DOHH2 (cell line): Measurements from ENCODE around the gene PALLD.

Source experiments
- H3F3A ChIP-seq: fragments of 200-600 bp; sonication (generic), shearing (Covaris generic); 2 replicates; pipeline ENCODE4 v1.6.0; 2016; ENCODE audit warnings: antibody characterized with exemption, mild to moderate bottlenecking; ENCODE audit not compliant: control insufficient read depth, insufficient read depth
- H3K27ac ChIP-seq: fragments of 200-600 bp; sonication (generic); 2 replicates; pipeline ENCODE4 v1.5.1; 2014; ENCODE audit warnings: low read depth, mild to moderate bottlenecking, low read length, moderate library complexity
- H3K27me3 ChIP-seq: fragments of 200-600 bp; sonication (generic); 2 replicates; pipeline ENCODE4 v1.6.1; 2014; ENCODE audit warnings: mild to moderate bottlenecking, low read length, mixed read lengths; ENCODE audit not compliant: control insufficient read depth
- H3K36me3 ChIP-seq: fragments of 200-600 bp; sonication (generic); 2 replicates; pipeline ENCODE4 v1.6.1; 2014; ENCODE audit warnings: mild to moderate bottlenecking, low read length, moderate library complexity, mixed read lengths; ENCODE audit not compliant: control insufficient read depth
- H3K4me1 ChIP-seq: fragments of 200-600 bp; sonication (generic); 2 replicates; pipeline ENCODE4 v1.6.1; 2014; ENCODE audit warnings: mild to moderate bottlenecking, low read length, mixed read lengths; ENCODE audit not compliant: control insufficient read depth
- H3K4me2 ChIP-seq: fragments of 200-600 bp; sonication (generic); 2 replicates; pipeline ENCODE4 v1.6.0; 2014; ENCODE audit warnings: mild to moderate bottlenecking, low read length, moderate library complexity
- H3K4me3 ChIP-seq: fragments of 200-600 bp; sonication (generic); 2 replicates; pipeline ENCODE4 v1.5.1; 2014; ENCODE audit warnings: mild to moderate bottlenecking, low read length, mixed read lengths
- H3K79me2 ChIP-seq: fragments of 200-600 bp; sonication (generic); 2 replicates; pipeline ENCODE4 v1.6.1; 2014; ENCODE audit warnings: mild to moderate bottlenecking, low read length, mixed read lengths; ENCODE audit not compliant: control insufficient read depth
- H3K9me2 ChIP-seq: fragments of 200-600 bp; sonication (generic); replicated peaks from 2 replicates; pipeline ENCODE4 v1.6.1; 2014; ENCODE audit warnings: mild to moderate bottlenecking, low read length, mixed read lengths; ENCODE audit not compliant: control insufficient read depth
- H3K9me3 ChIP-seq: fragments of 200-600 bp; sonication (generic); 2 replicates; pipeline ENCODE4 v1.6.1; 2014; ENCODE audit warnings: antibody characterized with exemption, low read length, mixed read lengths; ENCODE audit not compliant: control insufficient read depth, insufficient read depth
- H4K20me1 ChIP-seq: fragments of 200-600 bp; sonication (generic); 2 replicates; pipeline ENCODE4 v1.6.0; 2014; ENCODE audit warnings: low read depth, mild to moderate bottlenecking, antibody characterized with exemption, low read length, moderate library complexity; ENCODE audit not compliant: control insufficient read depth, insufficient read depth
- CTCF ChIP-seq: fragments of 200-600 bp; sonication (generic); IDR thresholded peaks from one replicate; pipeline ENCODE4 v1.5.1; 2014; ENCODE audit warnings: antibody characterized with exemption, mild to moderate bottlenecking, low read depth, low read length; ENCODE audit not compliant: poor library complexity, severe bottlenecking
- EZH2phosphoT487 ChIP-seq: fragments of 200-600 bp; sonication (generic); IDR thresholded peaks from 2 replicates; pipeline ENCODE4 v1.6.1; 2017; ENCODE audit warnings: borderline replicate concordance, mild to moderate bottlenecking, antibody characterized with exemption, low read length, moderate library complexity, mixed read lengths

PALLD gene

GRCh38 chr4:168755598-168756477 is 259.0 kb downstream of the PALLD start:
- TF ChIP-seq CTCF: no peak
- no peak for TF ChIP-seq EZH2phosphoT487
- Histone ChIP-seq H3K4me2 (no peak overlapping the region), H4K20me1 (no peaks in the 10 kb centered on the region), H3K27me3 (no peaks in the 10 kb centered on the region), H3K4me3 (no peak overlapping the region), H3K4me1 (no peaks in the 10 kb centered on the region), H3K9me3 (no peaks in the 10 kb centered on the region), H3K36me3 (no peaks in the 10 kb centered on the region), H3K27ac (no peak overlapping the region), H3K9me2 (no peaks in the 10 kb centered on the region), H3K79me2 (no peaks in the 10 kb centered on the region), H3F3A (no peaks in the 10 kb centered on the region)

GRCh38 chr4:168757500-168757899 is 260.6 kb downstream of the PALLD start:
- H3K9me2 ChIP-seq: no peaks in the 10 kb centered on the region
- no peak for TF ChIP-seq EZH2phosphoT487
- TF ChIP-seq CTCF: no peak

GRCh38 chr4:168758351-168758876 is 261.6 kb downstream of the PALLD start:
- TF ChIP-seq CTCF: no peak
- TF ChIP-seq EZH2phosphoT487: no peak
- no peaks in the 10 kb centered on the region for H3K9me3 ChIP-seq
- no peak overlapping the region for H3K27ac ChIP-seq
- H3K4me2 ChIP-seq: no peak overlapping the region
- no peaks in the 10 kb centered on the region for H3K27me3 ChIP-seq
- no peaks in the 10 kb centered on the region for H4K20me1 ChIP-seq
- H3K4me3 ChIP-seq: no peak overlapping the region
- no peaks in the 10 kb centered on the region for H3F3A ChIP-seq
- no peaks in the 10 kb centered on the region for H3K36me3 ChIP-seq
- H3K79me2 ChIP-seq: no peaks in the 10 kb centered on the region
- H3K9me2 ChIP-seq: no peaks in the 10 kb centered on the region
- H3K4me1 ChIP-seq: no peaks in the 10 kb centered on the region

More at GRCh38 chr4:168757500-168757899, 260.6 kb downstream of the PALLD start:
- H3K27me3 ChIP-seq: no peaks in the 10 kb centered on the region
- no peaks in the 10 kb centered on the region for H3F3A ChIP-seq
- H3K4me1 ChIP-seq: no peaks in the 10 kb centered on the region
- H4K20me1 ChIP-seq: no peaks in the 10 kb centered on the region
- H3K79me2 ChIP-seq: no peaks in the 10 kb centered on the region
- H3K36me3 ChIP-seq: no peaks in the 10 kb centered on the region
- no peak overlapping the region for H3K27ac ChIP-seq
- H3K4me2 ChIP-seq: no peak overlapping the region
- H3K9me3 ChIP-seq: no peaks in the 10 kb centered on the region
- H3K4me3 ChIP-seq: no peak overlapping the region
